Measurements from ENCODE around the gene SDC4. TPM values are rescaled to one million over a fixed set of nuclear protein-coding genes. Genes with fewer than 3 reads are reported as not detected.

Gene SDC4
- total RNA-seq (2014; rRNA removed) = 102 and 126 TPM in 2 replicates
- polyA plus RNA-seq (2012) = 92.1 TPM

- DNase-seq (ENCODE audit: low read depth) = no peak
These were observed at the start of gene SDC4 for GRCh38 chr20:45347936-45348778. SDC4 (minus strand) TSS chr20:45348424; CDS start chr20:45348384, 40 bp downstream.

- DNase-seq (ENCODE audit: low read depth) = no peak
These were observed 46.8 kb upstream of the SDC4 start for GRCh38 chr20:45395114-45395415.

GRCh38 chr20:45394221-45395113 is 46.2 kb upstream of the SDC4 start:
- no peak for DNase-seq (ENCODE audit: low read depth)

GRCh38 chr20:45392733-45393132 is 44.5 kb upstream of the SDC4 start:
- DNase-seq (ENCODE audit: low read depth) = no peak

- no peak for DNase-seq (ENCODE audit: low read depth)
These were observed 43.3 kb upstream of the SDC4 start for GRCh38 chr20:45391559-45391958.

GRCh38 chr20:45390931-45391330 is 42.7 kb upstream of the SDC4 start:
- no peak for DNase-seq (ENCODE audit: low read depth)

GRCh38 chr20:45387274-45387673 is 39.0 kb upstream of the SDC4 start:
- DNase-seq (ENCODE audit: low read depth) = no peak

- DNase-seq (ENCODE audit: low read depth) = no peak
These were observed 30.0 kb upstream of the SDC4 start, which contains the start of gene TP53TG5 for GRCh38 chr20:45378191-45378590. TP53TG5 (minus strand) TSS chr20:45378325; CDS start chr20:45378236, 89 bp downstream.

- DNase-seq (ENCODE audit: low read depth) = no peak
These were observed 29.0 kb upstream of the SDC4 start for GRCh38 chr20:45377269-45377668.

GRCh38 chr20:45374966-45375365 is 26.7 kb upstream of the SDC4 start:
- no peak for DNase-seq (ENCODE audit: low read depth)

GRCh38 chr20:45374101-45374467 is 25.9 kb upstream of the SDC4 start:
- DNase-seq (ENCODE audit: low read depth) = no peak

- DNase-seq (ENCODE audit: low read depth) = peak; percentile 82
These were observed 25.3 kb upstream of the SDC4 start for GRCh38 chr20:45373353-45374100.

- DNase-seq (ENCODE audit: low read depth) = peak; percentile 64
These were observed 24.6 kb upstream of the SDC4 start for GRCh38 chr20:45372646-45373352.

GRCh38 chr20:45372241-45372640 is 24.0 kb upstream of the SDC4 start:
- no peak for DNase-seq (ENCODE audit: low read depth)

- DNase-seq (ENCODE audit: low read depth) = no peak
These were observed 22.4 kb upstream of the SDC4 start for GRCh38 chr20:45370571-45371160.

GRCh38 chr20:45368221-45368980 is 20.2 kb upstream of the SDC4 start:
- peak; percentile 58 for DNase-seq (ENCODE audit: low read depth)

- no peak for DNase-seq (ENCODE audit: low read depth)
These were observed 18.9 kb upstream of the SDC4 start for GRCh38 chr20:45367126-45367525.

GRCh38 chr20:45366631-45367030 is 18.4 kb upstream of the SDC4 start:
- DNase-seq (ENCODE audit: low read depth) = no peak

GRCh38 chr20:45366192-45366591 is 18.0 kb upstream of the SDC4 start:
- no peak for DNase-seq (ENCODE audit: low read depth)

GRCh38 chr20:45365444-45365970 is 17.3 kb upstream of the SDC4 start:
- DNase-seq (ENCODE audit: low read depth) = no peak

All from LHCN-M2 (cell line).